ENCODE measurements around the gene AGPS.
"Not testable (repeated sequence)": the region's sequence is repeated elsewhere in the genome, so short reads cannot be mapped to it uniquely, and the experiment has no call there.

The AGPS gene

DNA sequence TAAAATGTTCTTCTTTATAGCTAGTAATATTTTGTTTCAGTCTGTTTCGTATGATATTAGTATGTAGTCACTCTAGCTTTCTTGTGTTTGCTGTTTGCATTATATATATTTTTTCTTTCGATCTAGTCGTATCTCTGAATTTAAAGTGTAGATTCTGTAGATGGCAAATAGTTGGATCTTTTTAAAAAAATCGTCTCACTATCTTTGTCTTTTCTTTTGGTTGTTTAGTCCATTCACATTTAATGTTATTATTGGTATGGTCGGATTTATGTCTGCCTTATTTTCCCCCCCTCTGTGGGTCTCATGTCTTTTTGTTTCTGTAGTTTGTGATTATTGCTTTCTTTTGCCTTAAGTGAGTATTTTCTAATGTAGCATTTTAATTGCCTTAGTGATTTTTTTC, 84.3 kb downstream of the AGPS start:
- no peak for DNase-seq

DNA sequence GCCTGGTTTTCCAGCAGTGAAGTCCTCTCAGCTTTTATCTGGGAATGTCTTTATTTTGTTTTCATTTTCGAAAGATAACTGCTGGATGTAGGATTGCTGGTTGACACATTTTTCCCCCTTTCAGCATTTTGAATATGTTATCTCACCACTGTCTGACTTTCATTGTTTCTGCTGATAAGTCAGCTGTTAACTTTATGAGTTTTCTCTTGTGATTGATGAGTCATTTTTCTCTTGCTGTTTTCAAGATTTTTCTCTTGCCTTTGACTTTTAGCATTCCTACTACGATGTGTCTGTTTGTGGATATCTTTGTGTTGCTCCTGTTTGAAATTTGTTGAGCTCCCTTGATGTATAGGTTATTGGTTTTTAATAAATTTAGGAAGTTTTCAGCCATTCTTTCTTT, 85.5 kb downstream of the AGPS start:
- DNase-seq, result no peak

DNA sequence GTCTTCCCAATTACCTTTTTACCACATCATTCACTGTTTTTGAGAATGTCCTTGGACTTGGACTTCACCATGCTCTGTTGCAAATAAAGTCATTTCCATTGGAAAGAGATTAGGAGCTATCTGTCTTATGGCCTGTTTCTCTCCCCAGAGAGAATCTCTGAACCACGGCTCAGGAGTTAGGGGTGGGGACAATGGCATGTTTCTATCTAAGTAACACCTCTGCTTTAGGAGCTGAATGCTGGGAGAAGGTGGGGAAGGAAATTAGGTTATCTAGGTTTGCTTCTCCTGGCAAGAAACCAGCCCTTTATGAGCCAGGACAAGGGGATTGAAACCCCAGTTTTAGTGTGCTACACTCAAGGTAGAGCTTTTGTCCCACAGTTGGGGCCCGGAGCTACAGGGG, 86.3 kb downstream of the AGPS start:
- DNase-seq, result no peak

DNA sequence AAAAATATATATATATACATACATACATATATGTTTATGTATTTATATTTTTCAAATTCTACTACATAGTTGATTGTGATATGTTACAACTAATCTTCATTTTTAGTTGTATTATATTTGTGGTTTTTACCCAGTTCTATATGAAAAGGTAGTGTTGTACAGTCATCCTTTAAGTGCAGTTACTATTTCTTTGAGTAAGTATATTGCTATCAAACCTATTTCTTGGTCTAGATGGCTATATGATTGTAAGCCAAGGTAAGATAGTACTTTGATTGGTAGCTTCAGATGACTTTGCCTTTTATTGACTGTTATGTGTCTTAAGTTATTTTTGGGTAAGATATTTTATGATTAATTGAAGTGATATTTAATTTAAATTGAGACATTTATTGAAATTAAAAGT, 89.6 kb downstream of the AGPS start:
- no peak for DNase-seq

DNA sequence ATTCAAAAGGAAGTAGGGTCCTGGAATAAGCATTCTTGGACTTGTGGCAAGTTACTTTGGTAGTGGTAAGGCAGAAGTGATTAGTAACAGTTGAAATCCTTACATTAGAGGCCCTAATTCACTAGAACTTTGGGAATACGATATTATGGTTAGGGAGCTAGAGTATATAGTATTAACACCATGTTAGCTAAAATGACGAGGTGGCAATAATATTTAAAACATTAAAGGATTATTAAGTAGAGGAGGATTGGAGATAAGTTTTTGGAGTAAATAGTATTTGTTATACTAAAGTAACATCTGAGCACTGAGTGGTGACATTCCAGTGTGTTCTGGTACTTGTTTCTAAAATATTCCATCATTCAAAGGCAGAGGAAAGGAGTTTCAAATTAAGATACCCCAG, 91.0 kb downstream of the AGPS start:
- no peak for DNase-seq

DNA sequence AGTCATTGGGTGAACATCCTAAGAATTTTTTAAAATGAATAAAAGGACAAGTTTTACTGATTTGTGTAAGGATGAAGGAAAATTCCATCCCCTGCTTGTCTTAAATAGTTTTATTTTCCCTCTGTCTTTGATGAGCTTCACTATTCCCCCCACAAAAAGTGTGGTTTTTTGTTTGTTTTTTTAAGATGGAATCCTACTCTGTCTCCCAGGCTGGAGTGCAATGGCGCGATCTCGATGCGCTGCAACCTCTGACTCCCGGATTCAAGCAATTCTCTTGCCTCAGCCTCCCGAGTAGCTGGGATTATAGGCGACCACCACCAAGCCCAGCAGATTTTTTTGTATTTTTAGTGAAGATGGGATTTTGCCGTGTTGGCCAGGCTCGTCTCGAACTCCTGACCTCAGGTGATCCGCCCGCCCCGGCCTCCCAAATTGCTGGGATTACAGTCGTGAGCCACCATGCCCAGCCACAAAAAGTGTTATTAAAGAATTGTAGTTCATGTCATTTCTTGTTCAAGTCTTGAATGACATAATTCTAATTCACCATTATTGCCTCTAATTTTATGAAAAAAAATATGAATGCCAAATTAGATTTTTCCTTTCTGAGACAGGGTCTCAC, 91.7 kb downstream of the AGPS start:
- DNase-seq, result no peak

DNA sequence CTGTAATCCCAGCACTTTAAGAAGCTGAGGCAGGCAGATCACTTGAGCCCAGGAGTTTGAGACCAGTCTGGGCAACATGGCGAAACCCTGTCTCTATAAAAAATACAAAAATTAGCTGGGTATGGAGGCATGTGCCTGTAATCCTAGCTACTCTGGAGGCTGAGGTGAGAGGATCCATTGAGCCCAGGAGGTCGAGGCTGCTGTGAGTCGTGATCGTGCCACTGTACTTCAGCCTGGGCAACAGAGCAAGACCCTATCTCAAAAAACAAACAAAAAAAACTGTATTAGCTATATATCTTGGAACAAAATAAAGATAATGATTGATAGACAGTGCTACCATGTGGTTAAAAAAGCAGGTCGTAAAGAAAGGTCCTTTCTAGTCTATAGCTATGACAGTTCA, 93.1 kb downstream of the AGPS start:
- DNase-seq, result not testable (repeated sequence)

DNA sequence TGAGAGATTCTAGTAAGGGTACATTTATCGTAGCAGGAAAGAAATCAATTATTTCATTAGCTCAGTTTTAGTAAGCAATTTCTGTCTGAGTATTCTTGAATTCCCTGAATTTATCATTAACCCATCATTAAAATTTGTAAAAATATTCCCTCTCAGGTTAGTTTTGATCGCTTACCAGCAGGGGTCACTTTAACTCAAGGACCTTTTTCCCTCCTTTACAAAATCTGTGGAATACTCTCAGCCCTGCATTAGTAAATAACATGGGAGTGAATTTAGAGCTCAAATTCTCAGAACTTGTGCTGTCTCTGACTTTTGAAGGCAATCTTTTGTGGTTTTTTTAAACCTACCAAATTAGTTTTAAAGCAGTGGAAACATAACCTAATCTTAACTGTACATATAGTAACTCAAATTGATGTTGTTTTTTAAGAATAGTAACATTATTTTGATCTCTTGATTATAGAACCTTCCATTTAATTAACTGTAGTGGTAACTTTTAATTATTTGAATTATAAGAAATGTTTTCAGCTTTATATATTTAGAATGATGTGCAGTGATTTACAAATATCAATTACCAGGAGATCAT, 97.2 kb downstream of the AGPS start:
- no peak for DNase-seq

DNA sequence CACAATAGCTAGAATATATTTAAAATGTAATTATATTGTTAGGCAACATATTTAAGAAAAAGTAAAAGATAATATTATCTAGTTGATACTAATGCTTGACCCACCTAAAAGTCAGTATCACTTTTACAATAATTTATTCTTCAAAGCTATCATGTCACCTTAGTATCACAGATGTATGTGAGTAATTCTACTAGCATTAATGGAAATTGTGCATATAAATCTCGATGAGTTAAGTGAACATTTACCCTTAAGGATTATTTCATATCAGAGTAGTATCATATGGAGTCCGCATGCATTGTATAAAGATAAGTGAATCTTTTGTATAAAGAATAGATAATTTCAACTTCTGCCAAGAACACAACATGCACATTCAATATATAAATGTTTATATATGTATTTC, 103.4 kb downstream of the AGPS start:
- DNase-seq, result no peak

DNA sequence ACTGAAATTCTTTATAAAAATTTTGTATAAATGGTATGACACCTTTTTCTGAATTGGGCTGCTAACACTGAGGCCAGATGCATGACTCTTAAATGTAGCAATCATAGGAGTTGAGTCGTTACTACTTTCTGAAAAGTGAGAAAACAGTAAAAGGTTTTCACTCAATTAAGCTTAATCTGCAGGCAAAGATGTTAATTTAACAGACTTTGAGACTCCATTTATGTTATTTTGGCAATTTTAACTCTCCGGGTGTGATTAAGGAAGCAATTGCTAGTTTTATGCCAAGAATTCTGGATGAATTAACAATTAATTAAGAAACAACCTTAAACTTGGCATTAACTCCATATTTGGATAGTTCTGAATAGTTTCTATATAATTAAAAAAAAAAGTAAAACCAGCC, 104.3 kb downstream of the AGPS start:
- DNase-seq, result no peak

DNA sequence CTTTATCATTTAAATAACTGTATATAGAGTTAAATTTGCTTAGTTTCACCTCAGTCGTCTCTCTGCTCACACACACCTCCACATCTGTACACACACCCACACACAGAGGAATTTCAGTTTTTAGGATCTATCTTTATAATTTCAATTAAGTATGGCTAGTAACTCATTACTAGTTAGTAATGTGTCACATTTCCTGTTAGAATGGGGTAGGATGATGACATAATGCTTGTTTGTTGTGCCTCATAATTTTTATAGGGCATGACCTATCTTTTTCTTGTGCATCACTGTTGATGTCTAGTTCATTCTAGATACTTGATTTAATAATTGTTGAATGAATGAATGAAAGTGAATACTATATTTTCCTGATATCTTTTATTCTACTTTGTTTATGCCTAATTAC, 108.6 kb downstream of the AGPS start:
- no peak for DNase-seq

DNA sequence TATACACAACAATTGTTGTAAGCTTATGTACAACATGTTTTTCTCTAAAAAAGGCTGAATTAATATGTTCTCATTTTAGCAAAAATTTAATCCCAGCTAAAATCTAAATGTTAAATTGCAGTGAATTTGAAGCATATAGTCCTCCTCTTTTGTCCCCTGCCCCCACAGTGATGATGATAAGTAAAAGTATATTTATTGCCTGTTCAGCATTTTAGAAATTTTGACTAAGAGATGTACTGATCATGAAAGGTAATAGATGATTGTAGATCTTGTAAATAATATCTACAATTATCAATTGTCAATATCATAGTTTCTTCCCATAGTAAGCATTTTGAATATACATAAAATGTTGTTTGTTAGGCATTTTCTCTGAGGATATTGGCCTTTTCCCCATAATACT, 113.9 kb downstream of the AGPS start:
- DNase-seq, result no peak

DNA sequence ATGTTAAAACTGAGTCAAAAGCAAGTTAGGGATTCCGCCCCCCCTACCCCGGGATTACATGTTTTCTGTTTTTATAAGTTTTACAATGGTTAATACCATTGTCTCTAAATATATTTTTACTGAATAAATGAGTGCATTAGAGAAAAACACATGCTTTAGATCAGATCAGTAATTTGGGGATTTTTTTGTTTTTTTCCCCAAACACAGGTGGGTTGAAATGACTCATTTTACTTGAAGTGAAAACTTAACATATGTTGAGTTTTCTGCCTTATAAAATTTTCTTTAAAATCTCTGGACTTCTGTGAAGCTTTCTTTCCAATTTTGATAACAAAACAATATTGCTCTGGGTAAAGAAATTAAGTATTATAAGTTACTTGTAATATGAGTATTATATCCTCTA, 114.4 kb downstream of the AGPS start:
- DNase-seq, result no peak

DNA sequence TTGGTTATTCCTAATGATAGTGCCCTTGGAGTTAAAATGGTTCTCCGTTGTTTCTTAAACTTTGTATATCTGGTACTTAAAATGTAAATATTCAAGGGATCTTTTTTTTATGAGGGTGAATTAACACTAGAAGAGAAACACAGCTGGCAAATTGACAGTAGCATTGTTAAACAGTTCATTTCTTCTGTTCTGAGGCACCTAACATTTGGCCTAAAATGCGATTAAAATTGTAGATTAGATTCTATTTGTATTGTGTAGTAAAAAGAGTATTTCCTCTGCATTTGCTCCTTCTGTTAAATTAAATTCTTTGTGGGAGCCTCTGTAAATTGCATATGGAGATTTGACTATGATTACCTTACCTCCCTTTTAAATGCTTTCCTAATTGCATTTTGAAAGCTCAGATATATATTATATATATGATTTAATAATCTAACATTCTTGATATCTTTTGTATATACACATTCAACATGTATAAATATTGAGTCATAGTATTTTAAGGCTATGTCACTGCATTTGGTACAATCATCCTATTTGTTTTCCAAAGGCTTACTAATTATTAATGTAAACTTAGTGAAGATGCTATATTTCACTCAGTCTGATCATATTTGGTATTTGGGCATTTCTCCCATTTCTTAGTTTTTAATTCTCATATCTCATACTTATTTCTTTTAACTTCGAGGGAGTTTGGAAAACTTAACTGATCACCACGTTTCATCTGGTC, 124.4 kb downstream of the AGPS start:
- DNase-seq, result no peak

DNA sequence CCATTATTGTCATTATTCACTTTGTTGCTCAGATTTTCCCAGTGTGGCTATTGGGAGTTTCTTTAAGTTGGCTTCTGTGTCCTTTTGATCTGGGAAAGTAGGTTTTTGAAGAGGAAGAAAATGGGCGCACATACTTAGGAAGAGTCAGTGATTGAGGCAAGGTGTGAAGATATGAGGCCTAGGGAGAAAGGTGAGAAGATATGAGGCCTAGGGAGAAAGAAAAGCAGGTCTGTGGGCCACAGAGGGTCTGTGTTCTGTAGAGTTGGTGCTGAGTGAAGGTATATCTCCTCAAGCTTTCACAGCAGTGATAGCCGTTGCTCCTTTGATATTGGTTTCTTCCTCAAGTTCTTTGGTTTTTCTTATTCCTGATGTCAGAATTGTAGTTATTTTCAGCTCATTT, 126.2 kb downstream of the AGPS start:
- DNase-seq, result no peak

DNA sequence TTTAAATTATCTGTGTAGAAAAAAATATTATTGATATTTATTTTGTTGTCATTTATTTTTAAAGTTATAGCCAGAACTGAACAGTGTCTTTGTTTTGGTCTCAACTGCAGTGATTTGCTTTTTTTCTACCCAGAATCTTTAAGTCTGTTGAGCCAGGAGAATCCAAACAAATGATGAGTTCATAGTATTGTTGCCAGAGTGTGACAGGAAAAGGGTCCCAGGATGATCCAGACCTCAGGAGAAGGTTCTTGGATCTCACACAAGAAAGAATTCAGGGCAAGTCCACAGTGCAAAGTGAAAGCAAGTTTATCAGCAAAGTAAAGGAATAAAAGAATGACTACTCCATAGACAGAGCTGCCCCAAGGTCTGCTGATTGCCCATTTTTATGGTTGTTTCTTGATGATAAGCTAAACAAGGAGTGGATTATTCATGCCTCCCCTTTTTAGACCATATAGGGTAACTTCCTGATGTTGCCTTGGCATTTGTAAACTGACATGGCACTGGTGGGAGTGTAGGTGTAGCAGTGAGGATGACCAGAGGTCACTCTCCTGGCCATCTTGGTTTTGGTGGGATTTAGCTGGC, 127.1 kb downstream of the AGPS start:
- DNase-seq, result no peak

DNA sequence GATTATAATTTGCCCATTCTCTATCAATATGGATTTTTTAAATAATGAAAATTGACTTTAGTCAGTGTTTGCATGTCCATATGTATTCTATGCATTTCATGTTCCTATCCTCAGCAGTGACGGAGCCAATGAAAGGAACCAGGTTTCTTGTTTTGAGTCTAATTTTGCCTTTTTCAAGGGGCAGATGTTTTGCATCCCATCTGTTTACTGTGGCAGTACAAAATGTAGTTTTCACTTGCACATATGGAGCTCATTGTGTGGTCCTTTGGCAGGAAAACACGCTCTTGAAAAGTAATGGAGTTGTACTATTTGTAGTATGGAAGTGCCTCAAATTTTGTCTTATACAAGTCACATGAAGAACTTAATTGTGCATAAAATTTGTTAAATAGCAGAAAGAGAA, 127.8 kb downstream of the AGPS start:
- DNase-seq, result no peak

DNA sequence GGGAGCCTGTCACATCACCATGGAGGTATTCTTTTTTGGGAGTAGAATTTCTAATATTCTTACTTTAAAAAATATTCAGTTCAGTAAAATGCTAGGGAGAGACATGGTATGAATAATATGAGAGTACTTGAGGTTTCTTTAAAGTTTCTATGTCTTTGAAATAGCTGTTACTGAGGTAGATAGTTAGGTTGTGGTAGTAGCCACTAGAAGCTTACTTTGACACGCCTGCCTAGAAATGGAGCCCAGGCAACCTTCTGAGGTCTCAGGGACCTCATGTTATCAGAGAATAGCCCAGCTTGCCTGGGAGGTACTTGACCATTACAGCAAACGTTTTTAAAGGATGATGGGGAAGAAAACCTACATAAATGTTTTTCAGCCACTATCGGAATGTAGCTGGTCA, 131.2 kb downstream of the AGPS start:
- DNase-seq, result no peak

DNA sequence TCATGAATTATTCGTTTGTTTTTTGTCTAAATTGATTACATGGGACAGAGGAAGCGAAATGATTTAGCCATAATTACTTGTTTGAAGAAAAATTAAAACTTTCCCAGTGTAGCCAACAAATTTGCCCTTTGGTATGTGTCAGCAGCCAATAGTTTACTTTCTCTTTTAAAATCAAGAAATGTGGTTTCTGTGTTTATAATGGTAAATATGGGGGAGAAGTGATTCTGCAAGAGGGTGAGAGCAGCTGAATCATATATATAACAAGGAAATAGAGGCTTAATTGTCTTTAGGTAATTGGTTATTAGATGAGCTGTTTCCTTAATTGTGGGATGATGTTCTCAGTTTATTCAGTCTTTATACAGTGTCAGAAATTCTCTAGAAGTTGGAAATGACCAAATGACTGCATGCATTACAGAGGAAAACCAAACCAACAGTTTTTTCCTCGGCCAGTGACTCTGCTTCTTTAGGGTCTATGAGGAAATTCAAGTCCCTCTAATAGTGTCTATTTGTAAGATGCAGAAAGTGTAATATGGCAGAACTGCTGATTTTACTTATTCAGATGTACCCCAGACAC, 132.9 kb downstream of the AGPS start:
- no peak for DNase-seq

DNA sequence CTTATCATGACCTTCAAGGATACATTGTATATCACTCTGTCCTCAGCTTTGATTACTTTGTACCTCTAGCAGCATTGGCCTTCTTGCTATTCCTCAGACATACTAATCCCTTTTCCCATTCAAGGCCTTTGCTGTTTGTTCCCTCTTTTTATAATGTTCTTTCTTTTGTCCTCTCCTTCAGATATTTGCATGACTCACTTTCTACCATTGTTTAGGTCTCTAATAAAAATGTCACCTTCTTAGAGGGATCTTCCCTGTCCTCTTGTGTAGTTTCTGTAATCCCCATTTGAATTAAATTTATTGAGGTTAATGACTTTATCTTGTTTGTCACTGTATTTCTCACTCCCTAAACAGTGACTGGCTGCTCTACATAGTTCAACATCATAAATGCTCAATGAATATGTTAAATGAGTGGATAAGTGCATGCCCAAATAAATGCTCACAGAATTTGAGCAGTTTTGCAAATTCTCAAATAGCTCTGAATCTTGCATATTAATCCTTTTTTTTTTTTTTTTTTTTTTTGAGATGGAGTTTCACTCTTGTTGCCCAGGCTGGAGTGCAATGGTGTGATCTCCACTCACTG, 135.9 kb downstream of the AGPS start:
- no peak for DNase-seq

DNA sequence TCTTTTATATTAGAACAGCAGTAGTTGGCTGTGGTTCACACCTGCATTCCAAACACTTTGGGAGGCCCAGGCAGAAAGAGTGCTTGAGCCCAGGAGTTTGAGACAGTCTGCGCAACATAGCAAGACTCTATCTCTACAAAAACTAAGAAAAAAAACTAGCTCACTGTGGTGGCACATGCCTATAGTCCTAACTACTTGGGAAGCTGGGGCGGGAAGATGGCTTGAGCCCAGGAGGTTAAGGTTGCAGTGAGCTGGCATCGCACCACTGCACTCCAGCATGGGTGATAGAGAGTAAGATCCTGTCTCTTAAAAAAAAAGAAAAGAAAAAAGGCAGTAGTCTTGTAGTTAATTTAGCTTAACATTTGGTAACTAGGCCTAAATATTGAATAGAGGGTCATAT, 136.6 kb downstream of the AGPS start:
- DNase-seq, result no peak

DNA sequence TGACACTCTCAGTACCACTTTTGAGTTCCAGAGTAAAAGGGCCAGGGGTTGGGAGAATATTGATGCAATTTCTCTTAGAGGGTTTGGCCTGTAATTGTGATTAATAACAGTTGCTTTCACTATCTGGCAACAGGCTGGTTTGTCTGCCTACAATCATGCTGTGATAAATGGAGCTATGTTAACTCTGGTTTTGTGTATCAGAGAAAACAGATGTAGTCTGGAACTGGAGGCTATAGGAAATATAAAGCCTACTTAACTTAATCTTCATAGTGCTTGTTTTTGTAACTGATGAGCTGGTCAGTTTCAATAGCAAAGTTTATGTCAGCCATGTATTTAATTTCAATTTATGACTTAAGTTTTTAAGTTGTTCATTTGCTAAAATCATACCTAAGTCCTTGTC, 138.0 kb downstream of the AGPS start:
- DNase-seq, result no peak

DNA sequence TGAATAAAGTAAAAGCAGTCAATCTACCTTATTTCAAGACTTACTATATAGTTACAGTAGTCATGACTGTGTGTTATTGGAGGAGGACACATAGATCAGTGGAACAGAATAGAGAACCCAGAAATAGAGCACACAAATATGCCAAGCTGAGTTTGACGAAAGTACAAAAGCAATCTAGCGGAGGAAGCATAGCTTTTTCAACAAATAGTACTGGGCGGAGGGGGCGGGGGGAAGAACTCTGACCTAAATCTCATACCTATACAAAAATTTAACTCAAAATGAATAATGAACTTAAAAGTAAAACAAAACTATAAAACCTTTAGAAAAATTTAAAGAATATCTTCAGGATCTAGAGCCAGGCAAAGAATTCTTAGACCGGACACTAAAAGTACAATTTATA, 139.1 kb downstream of the AGPS start:
- no peak for DNase-seq

DNA sequence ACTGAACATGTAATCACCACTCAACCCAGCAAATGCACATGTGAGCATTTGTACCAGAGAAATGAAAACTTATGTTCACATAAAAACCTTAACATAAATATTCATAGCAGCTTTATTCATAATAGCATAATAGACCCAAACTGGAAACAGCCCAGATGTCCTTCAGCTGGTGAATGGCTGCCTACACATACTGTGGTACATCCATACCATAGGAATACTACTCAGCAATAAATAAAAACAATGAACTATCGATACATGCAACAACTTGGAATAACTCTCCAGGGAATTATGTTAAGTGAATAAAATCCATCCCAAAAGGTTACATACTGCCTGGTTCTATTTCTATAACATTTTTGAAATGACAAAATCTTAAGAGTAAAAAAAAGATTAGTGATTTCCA, 140.0 kb downstream of the AGPS start:
- DNase-seq, result no peak

All from activated CD4-positive, alpha-beta T cell treated with anti-CD3 and anti-CD28 coated beads, Interleukin-2, amount 50 U/mL, for 1 hour (primary cell).